ENCODE results near the gene MT1G. TPM values are rescaled to one million over a fixed set of nuclear protein-coding genes. Genes with fewer than 3 reads are reported as not detected.
A peak's percentile ranks its signal among the peaks of the same experiment; 100 is the strongest.
"Not testable (repeated sequence)": the region's sequence is repeated elsewhere in the genome, so short reads cannot be mapped to it uniquely, and the experiment has no call there.

Gene MT1G
- total RNA-seq, 1 experiment from 2014 or later: not detected

- no peak for DNase-seq (ENCODE audit: low read depth in 1 of 2, low spot score in 2 of 2)
- H3K36me3 ChIP-seq: no peaks in the 10 kb centered on the region
- H3K27me3 ChIP-seq (replicated peaks): peaks cover 2% of the 10 kb centered on the region; the same call in 1 of the 2 replicates
- H3K4me3 ChIP-seq: peak within 1 kb of the TSS; percentile 38
- no peaks in the 10 kb centered on the region for H3K9me3 ChIP-seq (replicated peaks)
- H3K4me1 ChIP-seq (replicated peaks): peaks cover 10% of the 10 kb centered on the region
- H3K27ac ChIP-seq: no peak within 1 kb of the TSS
Observed at GRCh38 chr16:56632156-56632847, 35.6 kb downstream of the MT1G start, which contains the start of gene MT1M. Gene MT1M (plus strand): TSS chr16:56632659. CDS start chr16:56632732, 73 bp downstream.

DNA sequence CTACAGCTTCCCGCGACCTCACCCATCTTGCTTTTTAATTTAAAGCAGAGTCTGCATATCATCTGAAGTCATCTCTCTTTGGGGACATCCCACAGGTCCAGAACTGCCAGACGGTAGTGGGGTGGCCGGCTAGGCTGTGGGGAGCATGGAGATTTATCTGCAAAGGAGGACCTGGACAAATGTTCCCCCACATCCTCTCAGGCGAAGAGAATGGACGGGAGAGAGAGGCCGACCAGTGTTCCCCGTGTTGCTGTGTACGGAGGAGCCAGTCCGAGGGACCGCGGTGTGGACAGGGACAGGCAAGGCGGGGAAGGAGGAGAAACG is 36.1 kb downstream of the MT1G start:
- H3K4me1 ChIP-seq (replicated peaks): peaks cover 16% of the 10 kb centered on the region
- no peak overlapping the region for H3K27ac ChIP-seq
- H3K9me3 ChIP-seq (replicated peaks): no peaks in the 10 kb centered on the region
- H3K27me3 ChIP-seq (replicated peaks): no peaks in the 10 kb centered on the region; the same call in 1 of the 2 replicates
- H3K4me3 ChIP-seq: peak overlapping the region; percentile 38
- H3K36me3 ChIP-seq: no peaks in the 10 kb centered on the region; the same call in 1 of the 2 replicates
- DNase-seq (ENCODE audit: low read depth in 1 of 2, low spot score in 2 of 2): no peak

GRCh38 chr16:56631197-56631596 is 36.7 kb downstream of the MT1G start:
- Histone ChIP-seq H3K27ac (no peak overlapping the region), H3K27me3 (replicated peaks) (no peaks in the 10 kb centered on the region; the same call in 1 of the 2 replicates), H3K4me3 (no peak overlapping the region), H3K9me3 (replicated peaks) (no peaks in the 10 kb centered on the region), H3K36me3 (no peaks in the 10 kb centered on the region; the same call in 1 of the 2 replicates), H3K4me1 (replicated peaks) (peaks cover 21% of the 10 kb centered on the region)
- DNase-seq (ENCODE audit: low read depth in 1 of 2, low spot score in 2 of 2): no peak

- peaks cover 25% of the 10 kb centered on the region for H3K4me1 ChIP-seq (replicated peaks)
- H3K9me3 ChIP-seq (replicated peaks): no peaks in the 10 kb centered on the region
- H3K27me3 ChIP-seq (replicated peaks): no peaks in the 10 kb centered on the region; the same call in 1 of the 2 replicates
- H3K27ac ChIP-seq: no peak overlapping the region
- no peak overlapping the region for H3K4me3 ChIP-seq
- no peak for DNase-seq (ENCODE audit: low read depth in 1 of 2, low spot score in 2 of 2)
- no peaks in the 10 kb centered on the region; the same call in 1 of the 2 replicates for H3K36me3 ChIP-seq
Observed at GRCh38 chr16:56630134-56630533, 37.7 kb downstream of the MT1G start.

- DNase-seq (ENCODE audit: low read depth in 1 of 2, low spot score in 2 of 2): no peak
- no peaks in the 10 kb centered on the region; the same call in 1 of the 2 replicates for H3K36me3 ChIP-seq
- H3K4me3 ChIP-seq: no peak overlapping the region
- no peaks in the 10 kb centered on the region; the same call in 1 of the 2 replicates for H3K27me3 ChIP-seq (replicated peaks)
- H3K27ac ChIP-seq: no peak overlapping the region
- no peaks in the 10 kb centered on the region for H3K9me3 ChIP-seq (replicated peaks)
- H3K4me1 ChIP-seq (replicated peaks): peaks cover 27% of the 10 kb centered on the region
Observed at GRCh38 chr16:56629531-56629930, 38.3 kb downstream of the MT1G start.

- Histone ChIP-seq H3K9me3 (replicated peaks) (no peaks in the 10 kb centered on the region), H3K36me3 (no peaks in the 10 kb centered on the region; the same call in 1 of the 2 replicates), H3K27ac (no peak overlapping the region), H3K4me1 (replicated peaks) (peaks cover 27% of the 10 kb centered on the region), H3K4me3 (no peak overlapping the region), H3K27me3 (replicated peaks) (no peaks in the 10 kb centered on the region; the same call in none of the 2 replicates)
- DNase-seq (ENCODE audit: low read depth in 1 of 2, low spot score in 2 of 2): no peak
Observed at GRCh38 chr16:56628486-56629350, 39.1 kb downstream of the MT1G start.

DNA sequence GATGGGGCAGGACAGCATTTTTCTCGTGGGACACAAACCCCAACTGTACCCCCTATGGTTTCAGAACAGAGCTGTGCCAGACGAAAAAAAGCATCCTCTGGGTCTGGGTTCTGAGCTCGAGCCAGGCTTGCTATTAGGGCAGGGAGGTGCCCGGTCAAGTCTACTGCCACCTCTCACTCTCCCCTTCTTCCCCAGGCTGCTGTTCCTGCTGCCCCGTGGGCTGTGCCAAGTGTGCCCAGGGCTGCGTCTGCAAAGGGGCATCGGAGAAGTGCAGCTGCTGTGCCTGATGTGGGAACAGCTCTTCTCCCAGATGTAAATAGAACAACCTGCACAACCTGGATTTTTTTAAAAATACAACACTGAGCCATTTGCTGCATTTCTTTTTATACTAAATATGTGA is 41.2 kb downstream of the MT1G start:
- Histone ChIP-seq H3K4me1 (replicated peaks) (peaks cover 20% of the 10 kb centered on the region), H3K27ac (peak overlapping the region; percentile 66), H3K4me3 (peak overlapping the region; percentile 42; the same call in 1 of the 2 replicates), H3K27me3 (replicated peaks) (no peaks in the 10 kb centered on the region; the same call in 1 of the 2 replicates), H3K9me3 (replicated peaks) (no peaks in the 10 kb centered on the region), H3K36me3 (no peaks in the 10 kb centered on the region; the same call in 1 of the 2 replicates)
- peak in 1 of 2 experiments; percentile 20 for DNase-seq (ENCODE audit: low read depth in 1 of 2, low spot score in 2 of 2)

GRCh38 chr16:56625943-56626654 is 41.8 kb downstream of the MT1G start:
- no peaks in the 10 kb centered on the region; the same call in 1 of the 2 replicates for H3K27me3 ChIP-seq (replicated peaks)
- peak overlapping the region; percentile 42 for H3K4me3 ChIP-seq
- peaks cover 20% of the 10 kb centered on the region for H3K4me1 ChIP-seq (replicated peaks)
- peak overlapping the region; percentile 36 for H3K27ac ChIP-seq
- H3K36me3 ChIP-seq: no peaks in the 10 kb centered on the region; the same call in 1 of the 2 replicates
- no peak for DNase-seq (ENCODE audit: low read depth in 1 of 2, low spot score in 2 of 2)
- H3K9me3 ChIP-seq (replicated peaks): no peaks in the 10 kb centered on the region

DNA sequence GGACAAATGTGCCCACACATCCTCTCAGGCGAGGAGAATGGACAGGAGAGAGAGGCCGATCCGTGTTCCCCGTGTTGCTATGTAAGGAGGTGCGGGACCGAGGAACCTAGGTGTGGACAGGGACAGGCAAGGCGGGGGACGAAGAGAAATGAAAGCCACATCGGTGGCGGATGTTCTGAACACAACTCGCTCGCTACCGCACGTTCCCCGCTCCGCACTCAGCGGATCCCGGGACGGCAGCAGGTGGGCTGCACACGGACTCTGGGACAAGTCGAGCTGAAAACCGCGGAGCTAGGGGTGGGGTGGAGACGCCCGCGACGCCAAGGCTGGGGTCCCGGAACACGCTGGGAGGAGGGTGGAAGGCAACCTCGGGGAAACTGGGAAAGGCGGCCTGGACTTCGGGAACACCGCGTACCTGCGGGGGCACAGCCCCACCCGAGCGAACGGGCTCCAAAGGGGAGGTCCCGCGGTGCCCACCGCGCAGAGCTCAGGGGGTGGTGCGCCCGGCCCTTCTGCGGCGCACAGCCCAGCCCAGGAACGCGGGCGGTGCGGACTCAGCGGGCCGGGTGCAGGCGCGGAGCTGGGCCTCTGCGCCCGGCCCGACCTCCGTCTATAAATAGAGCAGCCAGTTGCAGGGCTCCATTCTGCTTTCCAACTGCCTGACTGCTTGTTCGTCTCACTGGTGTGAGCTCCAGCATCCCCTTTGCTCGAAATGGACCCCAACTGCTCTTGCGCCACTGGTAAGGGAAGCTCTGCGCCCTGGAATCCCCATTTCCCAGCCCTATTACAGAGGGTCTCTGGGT is 42.5 kb downstream of the MT1G start, which contains the start of gene MT1E:
MT1E (plus strand) TSS at position 642 of the 803 bp plus-strand sequence; CDS start at position 713, 71 bp downstream.
- DNase-seq (ENCODE audit: low read depth in 1 of 2, low spot score in 2 of 2): peak in 1 of 2 experiments; percentile 41
- Histone ChIP-seq H3K9me3 (replicated peaks) (no peaks in the 10 kb centered on the region), H3K4me1 (replicated peaks) (peaks cover 20% of the 10 kb centered on the region), H3K36me3 (no peaks in the 10 kb centered on the region; the same call in 1 of the 2 replicates), H3K27me3 (replicated peaks) (no peaks in the 10 kb centered on the region; the same call in 1 of the 2 replicates), H3K27ac (peak within 1 kb of the TSS; percentile 36), H3K4me3 (peak within 1 kb of the TSS; percentile 42)

- no peak for DNase-seq (ENCODE audit: low read depth in 1 of 2, low spot score in 2 of 2)
- Histone ChIP-seq H3K4me3 (no peak overlapping the region), H3K27ac (no peak overlapping the region), H3K9me3 (replicated peaks) (no peaks in the 10 kb centered on the region), H3K4me1 (replicated peaks) (peaks cover 20% of the 10 kb centered on the region), H3K36me3 (no peaks in the 10 kb centered on the region; the same call in 1 of the 2 replicates), H3K27me3 (replicated peaks) (no peaks in the 10 kb centered on the region; the same call in 1 of the 2 replicates)
Observed at GRCh38 chr16:56623637-56624036, 44.2 kb downstream of the MT1G start.

DNA sequence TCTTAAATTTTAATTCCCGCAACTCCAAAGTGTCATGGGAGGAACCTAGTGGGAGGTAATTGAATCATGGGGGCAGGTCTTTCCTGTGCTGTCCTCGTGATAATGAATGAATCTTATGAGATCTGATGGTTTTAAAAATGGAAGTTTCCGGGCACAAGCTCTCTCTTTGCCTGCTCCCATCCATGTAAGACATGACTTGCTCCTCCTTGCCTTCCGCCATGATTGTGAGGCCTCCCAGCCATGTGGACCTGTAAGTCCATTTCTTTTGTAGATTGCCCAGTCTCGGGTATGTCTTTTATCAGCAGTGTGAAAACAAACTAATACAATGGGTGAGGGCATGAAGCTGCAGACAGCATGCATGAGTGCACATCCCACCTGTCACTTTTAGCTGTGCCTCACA is 44.7 kb downstream of the MT1G start:
- not testable (repeated sequence) for H3K27ac ChIP-seq; H3K36me3 ChIP-seq; H3K4me3 ChIP-seq; DNase-seq (ENCODE audit: low read depth in 1 of 2, low spot score in 2 of 2); H3K27me3 ChIP-seq (replicated peaks); H3K9me3 ChIP-seq (replicated peaks)
- peaks cover 20% of the 10 kb centered on the region for H3K4me1 ChIP-seq (replicated peaks)

DNA sequence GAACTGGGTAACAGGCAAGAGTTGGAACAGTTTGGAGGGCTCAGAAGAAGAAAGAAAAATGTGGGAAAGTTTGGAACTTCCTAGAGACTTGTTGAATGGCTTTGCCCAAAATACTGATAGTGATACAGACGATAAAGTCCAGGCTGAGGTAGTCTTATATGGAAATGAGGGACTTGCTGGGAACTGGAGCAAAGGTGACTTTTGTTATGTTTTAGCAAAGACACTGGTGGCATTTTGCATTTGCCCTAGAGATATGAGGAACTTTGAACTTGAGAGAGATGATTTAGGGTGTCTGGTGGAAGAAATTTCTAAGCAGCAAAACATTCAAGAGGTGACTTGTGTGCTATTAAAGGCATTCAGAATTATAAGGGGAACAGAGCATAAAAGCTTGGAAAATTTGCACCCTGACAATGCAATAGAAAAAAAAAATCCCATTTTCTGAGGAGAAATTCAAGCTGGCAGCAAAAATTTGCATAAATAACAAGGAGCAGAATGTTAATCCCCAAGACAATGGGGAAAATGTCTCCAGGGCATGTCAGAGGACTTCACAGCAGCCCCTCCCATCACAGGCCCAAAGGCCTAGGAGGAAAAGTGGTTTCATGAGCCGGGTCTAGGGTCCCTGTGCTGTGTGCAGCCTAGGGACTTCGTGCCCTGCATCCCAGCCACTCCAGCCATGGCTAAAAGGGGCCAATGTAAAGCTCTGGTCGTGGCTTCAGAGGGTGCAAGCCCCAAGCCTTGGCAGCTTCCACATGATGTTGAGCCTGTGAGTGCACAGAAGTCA is 46.0 kb downstream of the MT1G start:
- H3K9me3 ChIP-seq (replicated peaks); H3K27me3 ChIP-seq (replicated peaks); H3K27ac ChIP-seq; DNase-seq (ENCODE audit: low read depth in 1 of 2, low spot score in 2 of 2); H3K36me3 ChIP-seq; H3K4me3 ChIP-seq: not testable (repeated sequence)
- H3K4me1 ChIP-seq (replicated peaks): peaks cover 12% of the 10 kb centered on the region
